DMS53 (cell line): ENCODE results near the gene MFSD6.
"Not testable (repeated sequence)": the region's sequence is repeated elsewhere in the genome, so short reads cannot be mapped to it uniquely, and the experiment has no call there.

Source experiments
- DNase-seq: peaks from one replicate; lab custom pipeline; 2025; lab: John Stamatoyannopoulos, UW

Gene MFSD6

DNA sequence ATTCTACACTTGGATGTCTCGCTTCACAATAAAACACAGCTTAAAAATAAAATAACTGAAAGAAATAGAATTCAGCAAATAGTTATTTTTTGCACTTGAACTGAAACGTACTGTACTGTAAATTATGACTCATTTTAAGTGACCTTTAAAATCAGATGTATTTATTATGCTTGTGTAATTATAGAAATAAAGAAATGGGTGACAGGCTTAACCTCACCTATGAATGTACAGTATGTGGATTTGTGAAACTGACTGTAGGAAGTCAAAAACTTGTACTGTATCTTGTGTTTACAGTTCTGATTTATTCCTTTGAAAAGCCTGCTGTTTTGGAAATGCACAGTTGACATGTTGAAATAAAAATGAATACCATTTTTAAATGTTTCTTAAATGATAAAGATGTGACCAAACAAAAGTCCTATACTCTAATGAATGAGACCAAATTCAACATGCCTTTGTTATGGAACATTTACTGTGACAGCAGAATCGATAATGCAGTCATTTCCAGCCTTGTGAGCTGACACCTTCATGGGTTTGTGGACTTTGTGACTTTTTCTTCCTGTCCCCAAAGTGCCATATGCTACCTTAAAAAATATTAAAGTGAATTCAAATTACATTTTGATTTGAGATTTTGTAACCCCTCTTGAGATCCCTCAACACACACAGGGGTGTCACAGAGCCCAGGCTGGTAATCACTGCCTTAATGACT, 93.7 kb downstream of the MFSD6 start:
- DNase-seq, result no peak

DNA sequence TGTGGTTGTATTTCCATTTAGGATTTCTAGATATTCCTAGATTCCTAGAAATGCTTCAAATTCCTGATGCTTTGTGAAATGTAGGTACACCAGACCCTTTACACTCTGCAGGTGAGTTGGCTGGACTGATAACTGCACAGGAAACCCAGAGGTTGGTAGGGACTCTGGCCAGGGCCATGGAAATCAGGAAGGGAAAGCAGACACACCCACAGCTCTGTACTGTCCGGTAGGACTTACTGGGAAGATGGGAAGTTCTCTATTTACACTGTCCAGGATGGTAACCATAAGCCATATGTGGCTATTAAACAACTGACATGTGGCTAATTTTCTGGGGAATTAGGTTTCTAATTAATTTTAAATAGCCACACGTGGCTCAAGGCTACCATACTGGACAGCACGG, 94.9 kb downstream of the MFSD6 start:
- no peak for DNase-seq

DNA sequence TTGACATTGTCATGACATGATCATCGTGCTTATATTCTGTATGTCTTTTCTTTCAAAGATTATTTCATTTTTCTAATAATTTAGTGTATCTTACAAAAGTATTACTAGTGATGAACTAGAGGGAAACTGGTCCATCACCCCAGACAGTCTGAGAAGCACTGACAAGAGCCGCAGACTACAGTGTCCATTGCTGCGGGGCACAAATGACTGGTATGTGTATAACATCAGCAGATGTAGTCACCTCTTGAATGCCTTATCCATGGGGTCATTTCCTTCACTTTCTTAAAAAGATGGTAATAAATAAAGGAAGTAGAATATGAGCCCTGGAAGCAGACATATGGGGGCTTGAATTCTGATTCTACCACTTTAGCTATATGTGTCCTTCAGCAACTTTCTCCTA, 96.8 kb downstream of the MFSD6 start:
- no peak for DNase-seq

DNA sequence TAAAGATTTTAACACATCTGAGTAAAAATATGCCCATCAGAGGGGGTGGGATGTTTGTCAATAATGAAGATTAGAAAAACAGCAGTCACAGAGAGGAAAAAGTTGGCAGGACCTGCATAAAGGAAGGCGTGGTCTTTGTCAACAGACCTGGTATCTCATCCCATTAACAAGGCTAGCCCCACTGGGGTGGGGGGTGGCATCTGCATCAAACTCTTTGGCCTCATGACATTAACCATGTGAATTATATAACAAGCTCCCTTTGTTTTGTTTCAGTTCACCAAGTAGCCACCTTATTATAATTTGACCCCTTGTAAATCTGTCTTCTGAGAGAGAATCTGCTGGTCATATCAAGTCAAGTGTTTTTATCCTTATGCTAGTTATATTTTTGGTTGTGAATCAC, 97.5 kb downstream of the MFSD6 start:
- no peak for DNase-seq

GRCh38 chr2:190506666-190507065, 98.5 kb downstream of the MFSD6 start:
- DNase-seq, result peak; percentile 5

GRCh38 chr2:190507135-190507534, 99.0 kb downstream of the MFSD6 start:
- no peak for DNase-seq

GRCh38 chr2:190509895-190510294, 101.7 kb downstream of the MFSD6 start:
- not testable (repeated sequence) for DNase-seq

DNA sequence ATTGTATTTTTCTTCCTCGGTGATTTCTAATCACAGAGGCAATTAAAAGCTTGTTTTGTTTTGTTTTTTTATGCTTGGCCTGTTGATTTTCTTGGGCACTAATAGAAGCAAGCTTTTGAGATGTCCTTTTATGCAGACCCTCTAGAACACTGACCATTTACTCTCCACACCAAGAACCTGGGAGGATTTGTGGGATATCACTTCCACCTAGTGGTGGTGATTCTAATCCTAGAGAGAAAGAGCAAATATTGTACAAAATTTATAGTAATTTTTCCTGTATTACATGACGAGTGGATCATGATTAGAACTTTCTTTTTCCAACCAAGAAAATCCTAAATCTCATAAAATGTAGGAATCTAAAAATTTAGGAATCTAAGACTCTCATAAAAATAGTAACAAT, 102.9 kb downstream of the MFSD6 start:
- peak; percentile 57 for DNase-seq

DNA sequence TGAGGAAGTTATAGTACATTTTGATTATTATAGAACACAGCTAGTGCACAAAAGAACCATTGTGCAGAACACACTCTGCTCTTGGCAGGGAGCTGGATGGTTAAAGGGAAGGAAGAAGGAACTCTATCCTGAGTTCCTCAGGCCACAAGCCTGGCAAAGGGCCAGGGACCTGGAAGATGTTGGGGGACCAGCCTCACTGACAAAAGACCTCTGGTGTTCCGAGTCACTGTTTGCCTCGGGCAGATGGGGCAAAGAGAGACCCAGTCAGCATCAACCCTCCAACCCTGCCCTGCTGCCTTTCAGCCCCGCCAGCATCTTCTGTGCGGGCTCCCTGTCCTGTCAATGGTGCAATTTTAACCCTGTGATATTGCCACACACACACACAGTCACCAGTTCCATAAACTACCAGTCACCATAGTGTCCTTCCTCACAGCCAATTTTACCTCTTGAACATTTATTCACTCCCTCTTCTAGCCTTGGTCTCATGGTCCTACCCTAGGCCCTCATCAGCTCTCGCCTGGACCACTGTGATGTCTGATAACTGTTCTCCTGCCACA, 104.5 kb downstream of the MFSD6 start:
- no peak for DNase-seq

GRCh38 chr2:190513877-190514276, 105.7 kb downstream of the MFSD6 start:
- no peak for DNase-seq

GRCh38 chr2:190514676-190515075, 106.5 kb downstream of the MFSD6 start:
- DNase-seq, result no peak

GRCh38 chr2:190515687-190516086, 107.5 kb downstream of the MFSD6 start:
- no peak for DNase-seq

DNA sequence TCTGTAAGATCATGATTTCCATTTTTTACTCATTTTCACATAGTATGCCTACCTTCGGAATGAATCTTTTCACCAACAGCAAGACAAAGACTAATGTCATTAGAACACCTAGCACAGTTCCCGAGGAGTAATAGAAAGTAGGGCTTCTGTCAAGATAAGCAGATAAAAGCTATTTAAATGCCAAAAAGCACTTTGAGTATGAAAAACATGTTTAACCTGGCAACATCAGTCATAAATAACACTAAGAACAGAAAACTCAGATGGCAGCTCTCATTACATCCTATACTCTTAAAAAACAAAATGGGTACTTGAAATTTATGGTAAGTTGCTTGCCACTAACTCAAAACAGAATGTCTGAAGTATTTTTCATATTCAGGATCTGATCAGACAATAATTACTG, 109.3 kb downstream of the MFSD6 start:
- no peak for DNase-seq

DNA sequence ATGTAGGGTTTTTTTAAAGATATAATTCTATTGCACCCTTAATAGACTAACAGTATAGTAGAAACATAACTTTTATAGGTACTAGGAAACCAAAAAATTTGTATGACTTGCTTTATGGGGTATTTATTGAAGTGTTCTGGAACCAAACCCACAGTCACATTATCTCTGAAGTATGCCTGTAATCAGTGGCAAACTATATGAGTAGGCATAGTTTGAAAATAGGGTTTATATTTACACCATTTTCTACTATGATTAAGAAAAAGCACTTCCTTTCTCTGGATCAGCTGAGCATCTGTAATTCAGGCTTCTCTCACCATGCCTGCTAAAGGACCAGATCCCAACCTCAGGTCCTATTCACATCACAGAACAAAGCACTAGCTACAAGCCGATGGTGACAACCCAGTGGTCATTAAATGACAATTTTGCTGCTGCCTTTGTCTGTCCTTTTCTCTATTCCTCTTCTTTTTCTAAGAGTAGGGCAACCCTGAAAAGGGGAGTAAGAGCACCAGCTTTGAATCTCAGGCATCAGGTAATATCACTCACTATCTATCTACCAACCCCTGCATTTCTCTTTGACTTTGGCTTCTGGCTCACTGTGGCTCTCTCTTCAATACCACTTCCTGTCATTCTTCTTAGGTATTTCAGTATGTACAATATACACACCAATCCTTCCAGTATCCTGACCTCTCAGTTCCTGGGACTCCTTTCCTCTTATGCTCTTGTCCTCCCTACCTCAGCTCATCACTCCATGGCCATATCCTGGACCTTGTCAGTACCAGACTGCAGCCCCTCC, 112.0 kb downstream of the MFSD6 start:
- DNase-seq, result no peak

GRCh38 chr2:190524928-190525327, 116.8 kb downstream of the MFSD6 start:
- DNase-seq, result no peak

DNA sequence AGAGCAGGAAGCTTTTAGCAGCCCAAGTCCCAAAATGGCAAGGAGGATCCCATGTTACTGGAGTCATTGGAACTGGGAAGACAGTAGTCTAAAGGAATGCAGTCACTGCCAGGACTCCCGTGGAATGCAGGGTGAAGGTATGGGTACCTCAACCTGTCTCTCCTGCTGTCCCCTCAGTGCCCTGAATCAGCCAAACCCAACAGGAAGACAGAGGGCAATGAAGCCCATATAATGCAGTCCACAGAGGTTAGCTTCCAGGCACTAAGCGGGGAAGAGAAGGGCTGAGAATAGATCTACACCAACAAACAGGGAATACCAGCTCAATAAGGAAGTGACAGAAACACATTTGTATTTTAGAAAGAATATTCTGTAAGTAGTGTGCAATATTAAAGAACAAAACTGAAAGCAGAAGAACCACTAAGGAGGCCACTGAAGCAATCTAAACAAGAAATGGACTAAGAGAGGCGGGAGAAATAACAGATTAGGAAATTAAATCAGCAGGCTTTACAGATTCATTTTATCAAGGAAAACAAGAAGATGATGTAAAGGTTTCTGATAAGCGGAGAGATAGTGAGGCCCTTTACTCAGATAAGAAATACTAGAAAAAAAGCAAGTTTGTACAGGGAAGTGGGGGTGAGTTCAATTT, 118.1 kb downstream of the MFSD6 start:
- no peak for DNase-seq

- DNase-seq, result no peak
Measured at GRCh38 chr2:190527214-190527613, 119.1 kb downstream of the MFSD6 start.

- DNase-seq, result no peak
Measured at GRCh38 chr2:190527918-190528317, 119.8 kb downstream of the MFSD6 start.

GRCh38 chr2:190528521-190529001, 120.4 kb downstream of the MFSD6 start:
- DNase-seq, result no peak

GRCh38 chr2:190529486-190530247, 121.5 kb downstream of the MFSD6 start:
- no peak for DNase-seq

- no peak for DNase-seq
Measured at GRCh38 chr2:190530248-190530900, 122.2 kb downstream of the MFSD6 start.
